GM10248 (cell line): ENCODE results near the gene MCEMP1.

ENCODE experiments used
- CTCF ChIA-PET: fragments of 300-600 bp; sonication (Branson Sonifier 250); formaldehyde crosslinking; extraction: SDS; loops from one replicate; lab custom pipeline; 2021; ENCODE audit warnings: antibody characterized with exemption; lab: Yijun Ruan, JAX
- POLR2A ChIA-PET: fragments of 350-650 bp; sonication (Branson Sonifier 250); formaldehyde crosslinking; extraction: SDS; loops from one replicate; lab custom pipeline; 2020; ENCODE audit warnings: antibody characterized with exemption; lab: Yijun Ruan, JAX
- DNase-seq: peaks from one replicate; pipeline ENCODE4 v3.0.0; 2012; ENCODE audit errors: extremely low spot score
- TF ChIP-seq, protein P1 (sequence below): IDR thresholded peaks from 2 replicates; pipeline ENCODE4 v1.5.1; 2012; ENCODE audit warnings: mild to moderate bottlenecking, low read depth; ENCODE audit errors: extremely low read depth, missing control alignments, control extremely low read depth

MCEMP1 gene

DNA sequence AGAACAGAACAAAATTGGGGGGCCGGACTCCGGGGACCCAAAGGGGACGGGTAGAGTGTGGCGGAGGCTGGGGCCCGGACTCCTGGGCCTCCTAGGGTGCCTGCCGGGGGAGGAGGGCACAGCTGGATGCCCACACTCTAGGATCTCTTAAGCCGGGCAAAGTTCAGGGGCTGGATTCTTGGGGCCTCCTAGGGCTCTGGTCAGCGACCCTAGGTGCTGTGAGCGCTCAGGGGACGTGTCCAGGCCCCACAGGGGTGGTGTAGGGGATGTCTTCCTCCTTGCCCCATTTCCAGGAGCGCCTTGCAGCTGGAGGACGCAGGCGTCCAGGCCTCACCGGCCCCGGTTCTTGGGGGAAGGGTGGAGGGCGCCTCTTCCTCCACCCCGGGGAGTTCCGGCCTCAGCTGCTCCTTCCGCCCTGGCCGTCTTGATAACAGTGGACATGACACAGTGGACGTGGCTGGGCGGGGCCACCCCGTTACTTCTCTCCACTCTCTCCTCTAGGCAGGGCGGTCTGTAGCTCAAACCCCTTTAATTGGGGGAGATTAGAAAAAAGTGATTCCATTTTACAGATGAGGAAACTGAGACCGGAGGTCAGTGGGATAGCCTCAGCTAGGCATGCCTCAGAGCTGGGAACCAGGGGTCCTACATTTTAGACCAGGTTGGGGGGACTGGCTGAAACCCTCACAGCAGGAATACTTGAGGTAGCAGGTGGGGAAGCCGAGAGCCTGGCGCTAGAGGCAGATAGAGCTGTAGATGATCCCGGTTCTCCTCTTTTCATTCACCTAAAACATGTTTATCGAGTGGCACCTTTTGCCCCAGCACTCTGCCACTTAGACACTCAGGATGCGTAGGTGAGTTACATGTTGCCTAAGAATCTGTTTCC, 39.3 kb upstream of the MCEMP1 start:
- TF ChIP-seq, protein P1, sequence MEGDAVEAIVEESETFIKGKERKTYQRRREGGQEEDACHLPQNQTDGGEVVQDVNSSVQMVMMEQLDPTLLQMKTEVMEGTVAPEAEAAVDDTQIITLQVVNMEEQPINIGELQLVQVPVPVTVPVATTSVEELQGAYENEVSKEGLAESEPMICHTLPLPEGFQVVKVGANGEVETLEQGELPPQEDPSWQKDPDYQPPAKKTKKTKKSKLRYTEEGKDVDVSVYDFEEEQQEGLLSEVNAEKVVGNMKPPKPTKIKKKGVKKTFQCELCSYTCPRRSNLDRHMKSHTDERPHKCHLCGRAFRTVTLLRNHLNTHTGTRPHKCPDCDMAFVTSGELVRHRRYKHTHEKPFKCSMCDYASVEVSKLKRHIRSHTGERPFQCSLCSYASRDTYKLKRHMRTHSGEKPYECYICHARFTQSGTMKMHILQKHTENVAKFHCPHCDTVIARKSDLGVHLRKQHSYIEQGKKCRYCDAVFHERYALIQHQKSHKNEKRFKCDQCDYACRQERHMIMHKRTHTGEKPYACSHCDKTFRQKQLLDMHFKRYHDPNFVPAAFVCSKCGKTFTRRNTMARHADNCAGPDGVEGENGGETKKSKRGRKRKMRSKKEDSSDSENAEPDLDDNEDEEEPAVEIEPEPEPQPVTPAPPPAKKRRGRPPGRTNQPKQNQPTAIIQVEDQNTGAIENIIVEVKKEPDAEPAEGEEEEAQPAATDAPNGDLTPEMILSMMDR: no peak
- peak; percentile 54 for DNase-seq
- CTCF ChIA-PET: interaction anchor here (1.0 to 2.9 kb wide), 7 partner anchors 14 to 231 kb away, joined by 3 to 11 read pairs (median 5); partner anchors contain the start of gene TRAPPC5
- POLR2A ChIA-PET: no interaction called here

DNA sequence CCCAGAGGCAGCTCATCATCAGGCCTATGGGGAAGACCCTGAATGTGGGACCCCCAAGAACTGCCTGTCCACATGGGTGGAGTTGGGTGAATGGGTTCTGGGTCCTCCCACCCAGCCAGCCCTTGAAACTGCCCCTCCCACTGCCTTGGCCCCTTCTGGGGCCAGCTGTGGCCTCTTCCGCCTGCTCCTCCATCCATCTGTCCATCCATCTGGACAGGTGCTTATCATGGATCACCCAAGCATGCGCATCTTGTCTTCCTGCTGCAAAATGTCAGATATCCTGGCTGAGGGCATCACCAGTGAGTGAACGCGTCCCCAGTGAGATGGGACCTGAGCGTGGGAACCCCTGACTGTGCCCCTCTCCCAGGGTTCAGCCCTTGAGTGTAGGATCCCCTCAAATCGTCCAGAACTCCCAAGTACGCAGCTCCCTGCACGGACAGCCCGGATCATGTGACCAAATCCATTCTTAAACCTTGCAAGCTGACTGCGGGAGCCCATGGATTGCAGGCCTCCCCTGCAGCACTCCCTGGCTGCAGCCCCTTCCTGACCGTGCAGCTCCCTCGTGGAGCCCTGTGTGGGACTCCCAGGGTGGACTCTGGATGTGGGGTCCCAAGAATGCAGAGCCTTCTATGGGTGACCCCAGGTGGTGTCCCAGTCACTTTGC, 38.0 kb upstream of the MCEMP1 start:
- ChIA-PET POLR2A (interaction anchor here (0.5 kb wide), 1 partner anchor 1373 kb away, joined by 5 read pairs; no protein-coding TSS in a partner anchor), CTCF (interaction anchor here (1.4 to 2.2 kb wide), 3 partner anchors 15 to 70 kb away, joined by 4 to 7 read pairs (median 5); partner anchors contain the start of gene TRAPPC5)
- no peak for DNase-seq
- TF ChIP-seq, protein P1: no peak

GRCh38 chr19:7639863-7640348, 37.0 kb upstream of the MCEMP1 start:
- TF ChIP-seq, protein P1: no peak
- DNase-seq: no peak
- CTCF ChIA-PET: no interaction called here
- POLR2A ChIA-PET: no interaction called here

- TF ChIP-seq, protein P1: no peak
- CTCF ChIA-PET: interaction anchor here (1.2 kb wide), 1 partner anchor 36 kb away, joined by 3 read pairs; no protein-coding TSS in a partner anchor
- no peak for DNase-seq
- POLR2A ChIA-PET: no interaction called here
Observed at GRCh38 chr19:7640803-7641202, 36.1 kb upstream of the MCEMP1 start.

- no peak for DNase-seq
- POLR2A ChIA-PET: interaction anchor here (0.9 kb wide), 1 partner anchor 8 kb away, joined by 3 read pairs; the partner anchor contains the start of gene PCP2
- CTCF ChIA-PET: interaction anchor here (1.2 to 3.3 kb wide), 2 partner anchors 11 to 37 kb away, joined by 3 to 15 read pairs; no protein-coding TSS in a partner anchor
- TF ChIP-seq, protein P1: no peak
Observed at GRCh38 chr19:7641290-7642276, 35.3 kb upstream of the MCEMP1 start.
